Dedifferentiated amniotic fluid mesenchymal stem cell (primary cell): ENCODE data around the gene HYPK.

ENCODE experiments used
- DNase-seq: peaks from one replicate; pipeline ENCODE4 v3.0.0-alpha.2; 2016; ENCODE audit errors: extremely low spot score

HYPK gene

DNA sequence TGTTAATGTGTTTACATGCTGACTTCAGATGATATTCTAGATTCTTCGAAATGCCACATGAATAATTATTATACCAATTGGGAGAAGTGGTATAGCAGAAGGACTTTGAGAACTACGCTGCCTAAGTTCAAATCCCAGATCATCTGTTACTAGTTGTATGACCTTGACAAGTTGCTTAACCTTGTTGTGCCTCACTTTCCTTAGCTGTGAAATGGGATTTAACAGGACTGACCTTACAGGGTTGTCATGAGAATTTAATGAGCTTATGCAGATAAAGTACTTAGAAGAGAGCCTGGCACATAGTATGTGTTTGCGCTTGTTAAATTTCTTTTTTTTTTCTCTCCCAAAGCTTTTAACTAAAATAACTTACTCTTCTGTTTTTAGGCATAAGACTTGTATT lies 50.9 kb downstream of the HYPK start:
- no peak for DNase-seq

DNA sequence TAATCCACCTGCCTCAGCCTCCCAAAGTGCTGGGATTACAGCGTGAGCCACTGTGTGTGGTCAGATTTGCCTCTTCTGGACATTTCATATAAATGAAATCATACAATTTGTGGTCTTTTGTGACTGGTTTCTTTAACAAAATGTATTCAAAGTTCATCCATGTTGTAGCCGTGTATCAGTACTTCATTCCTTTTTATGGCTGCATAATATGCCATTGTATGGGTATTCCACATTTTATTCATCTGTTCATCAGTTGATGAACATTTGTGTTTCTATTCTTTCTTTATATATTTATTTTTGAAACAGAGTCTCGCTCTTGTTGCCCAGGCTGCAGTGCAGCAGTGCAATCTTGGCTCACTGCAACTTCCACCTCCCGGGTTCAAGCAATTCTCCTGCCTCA lies 52.2 kb downstream of the HYPK start:
- DNase-seq = no peak
